Adrenal gland (tissue), 12 donors: ENCODE results near the gene HRG. TPM values are rescaled to one million over a fixed set of nuclear protein-coding genes. Genes with fewer than 3 reads are reported as not detected.

Experiments
- DNase-seq, 7 donors: peaks; one replicate each; pipeline ENCODE4 v3.0.0-alpha.2; 2019 to 2020
- H3K27ac ChIP-seq, 5 donors: fragments of 200-600 bp; sonication (generic) in 4 of 5; 1 replicate in 3 of 5; 2 replicates in 2 of 5; pipeline versions ENCODE4 v1.5.1 to v1.8.0; 2016 to 2020; ENCODE audit warnings: mild to moderate bottlenecking in 1 of 5
- H3K27me3 ChIP-seq: fragments of 200-600 bp; 2 replicates; pipeline ENCODE4 v1.8.0; 2021
- H3K36me3 ChIP-seq, 2 donors: fragments of 200-600 bp; replicated peaks in 1 of 2; 1 replicate in 1 of 2; 2 replicates in 1 of 2; pipeline versions ENCODE4 v1.5.1 to v1.8.0; 2018 to 2022
- H3K4me1 ChIP-seq, 2 donors: fragments of 200-600 bp; replicated peaks in 1 of 2; 1 replicate in 1 of 2; 2 replicates in 1 of 2; pipeline versions ENCODE4 v1.5.1 to v1.8.0; 2018 to 2021
- H3K4me3 ChIP-seq, 4 donors: fragments of 200-600 bp; sonication (generic) in 3 of 4; one replicate each; pipeline ENCODE4 v1.5.1; 2016 to 2018
- H3K9me3 ChIP-seq, 3 donors: fragments of 200-600 bp; sonication (generic) in 1 of 3; replicated peaks in 1 of 3; 1 replicate in 2 of 3; 2 replicates in 1 of 3; pipeline versions ENCODE4 v1.5.1 to v1.8.0; 2016 to 2021
- POLR2A ChIP-seq, 2 donors: fragments of 450-650 bp; IDR thresholded peaks; one replicate each; pipeline ENCODE4 v1.6.1; 2017; ENCODE audit warnings: antibody characterized with exemption in 2 of 2, mild to moderate bottlenecking in 2 of 2, moderate library complexity in 1 of 2
- WGBS, 4 donors: extraction: QIAGEN DNeasy Blood & Tissue Kit in 2 of 4; methylation state at CpG; one replicate each; pipeline versions ENCODE4 v1.1.5 to v1.1.7; 2013 to 2017; 5-methylcytosine and 5-hydroxymethylcytosine counted together
- intact Hi-C, 2 donors: fragments of 100-400 bp; cut with DNase I; formaldehyde crosslinking; loops; one replicate each; pipeline versions ENCODE4 v1.14.1 to v1.15.0; 2022 to 2023
- polyA plus RNA-seq, 3 donors: library from polyadenylated mRNA; stranded (reverse); fragments of 200-250 nt in 2 of 3; fragments of 350-450 nt in 1 of 3; fragmentation: Illumina TruSeq in 1 of 3; extraction: RNeasy Lipid Tissue Mini Kit (QIAGEN cat#74804) in 1 of 3; gene quantifications; one replicate each; pipeline ENCODE4 v1.2.3, GENCODE V29; 2013 to 2014
- total RNA-seq, 9 donors: library from RNA; depleted of rRNA in 4 of 9; stranded (reverse); fragments of >200 nt in 4 of 9; fragments of 120-200 nt in 1 of 9; fragmentation: NEBNext Ultra II Directional in 1 of 9; extraction: Animal tissue kit (Norgen Biotek cat#: 25700) in 1 of 9; gene quantifications; one replicate each; pipeline versions ENCODE4 v1.1.0 to v1.2.4, GENCODE V29; 2013 to 2023
- TF ChIP-seq, protein P1 (sequence below), 6 experiments: fragments of 450-650 bp in 4 of 6; fragments of 200-600 bp in 2 of 6; sonication (generic) in 1 of 6; IDR thresholded peaks; 1 replicate in 5 of 6; 2 replicates in 1 of 6; pipeline versions ENCODE4 v1.5.1 to v1.8.0; 2016 to 2021; ENCODE audit warnings: antibody characterized with exemption in 6 of 6, mild to moderate bottlenecking in 2 of 6, moderate library complexity in 1 of 6
- donor health status: healthy with polysubstance abuse.
- donor health status: Bipolar disorder and iron deficiency.
- donor health status: DM: yes; HTN: yes; CAD: no.
- donor health status: DM: no; HTN: no; CAD: no.
- donor health status: DM: no; HTN: no; CAD: no.
- donor health status: DM: yes; HTN: yes; CAD: no.

HRG gene
- total and polyA plus RNA-seq, 12 donors: 0.14 to 0.26 TPM; not detected in 10

DNA sequence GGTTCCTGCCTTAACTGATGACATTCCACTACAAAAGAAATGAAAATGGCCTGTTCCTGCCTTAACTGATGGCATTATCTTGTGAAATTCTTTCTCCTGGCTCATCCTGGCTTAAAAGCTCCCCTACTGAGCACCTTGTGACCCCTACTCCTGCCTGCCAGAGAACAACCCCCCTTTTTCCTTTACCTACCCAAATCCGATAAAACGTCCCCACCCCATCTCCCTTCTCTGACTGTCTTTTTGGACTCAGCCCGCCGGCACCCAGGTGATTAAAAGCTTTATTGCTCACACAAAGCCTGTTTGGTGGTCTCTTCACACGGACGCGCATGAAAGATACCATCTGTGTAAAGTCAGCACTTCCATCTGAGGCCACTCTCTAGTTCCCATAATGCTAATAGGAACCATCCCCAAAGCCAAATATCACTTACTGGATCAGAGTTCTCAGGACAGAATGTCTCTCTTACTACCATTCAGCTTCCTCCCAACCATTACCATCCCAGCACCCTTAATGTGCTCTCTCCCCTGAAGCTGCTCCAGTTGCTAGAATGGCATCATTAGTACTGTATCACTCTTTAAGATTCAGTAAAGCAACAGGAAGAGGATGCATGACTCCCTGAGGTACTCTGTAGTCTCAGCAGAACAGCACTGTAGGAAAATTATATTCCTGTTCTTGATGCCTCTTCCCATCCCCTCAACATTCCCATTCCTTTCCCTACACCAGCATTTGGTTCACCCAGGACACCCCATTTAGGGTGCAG, 2.3 kb upstream of the HRG start:
- Histone ChIP-seq H3K4me3 (no peak overlapping the region), H3K4me1 (no peaks in the 10 kb centered on the region), H3K27ac (no peak overlapping the region), H3K9me3 (no peaks in the 10 kb centered on the region), H3K27me3 (no peaks in the 10 kb centered on the region), H3K36me3 (no peaks in the 10 kb centered on the region)
- intact Hi-C loops: no loop called here
- no peak for TF ChIP-seq POLR2A (IDR thresholded peaks at IDR 0.05)
- TF ChIP-seq, protein P1, sequence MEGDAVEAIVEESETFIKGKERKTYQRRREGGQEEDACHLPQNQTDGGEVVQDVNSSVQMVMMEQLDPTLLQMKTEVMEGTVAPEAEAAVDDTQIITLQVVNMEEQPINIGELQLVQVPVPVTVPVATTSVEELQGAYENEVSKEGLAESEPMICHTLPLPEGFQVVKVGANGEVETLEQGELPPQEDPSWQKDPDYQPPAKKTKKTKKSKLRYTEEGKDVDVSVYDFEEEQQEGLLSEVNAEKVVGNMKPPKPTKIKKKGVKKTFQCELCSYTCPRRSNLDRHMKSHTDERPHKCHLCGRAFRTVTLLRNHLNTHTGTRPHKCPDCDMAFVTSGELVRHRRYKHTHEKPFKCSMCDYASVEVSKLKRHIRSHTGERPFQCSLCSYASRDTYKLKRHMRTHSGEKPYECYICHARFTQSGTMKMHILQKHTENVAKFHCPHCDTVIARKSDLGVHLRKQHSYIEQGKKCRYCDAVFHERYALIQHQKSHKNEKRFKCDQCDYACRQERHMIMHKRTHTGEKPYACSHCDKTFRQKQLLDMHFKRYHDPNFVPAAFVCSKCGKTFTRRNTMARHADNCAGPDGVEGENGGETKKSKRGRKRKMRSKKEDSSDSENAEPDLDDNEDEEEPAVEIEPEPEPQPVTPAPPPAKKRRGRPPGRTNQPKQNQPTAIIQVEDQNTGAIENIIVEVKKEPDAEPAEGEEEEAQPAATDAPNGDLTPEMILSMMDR (IDR thresholded peaks at IDR 0.05): no peak
- 29 to 41% (median 33%) methylated on average over 7 of the region's 7 CpGs for WGBS, 4 donors
- no peak for DNase-seq

DNA sequence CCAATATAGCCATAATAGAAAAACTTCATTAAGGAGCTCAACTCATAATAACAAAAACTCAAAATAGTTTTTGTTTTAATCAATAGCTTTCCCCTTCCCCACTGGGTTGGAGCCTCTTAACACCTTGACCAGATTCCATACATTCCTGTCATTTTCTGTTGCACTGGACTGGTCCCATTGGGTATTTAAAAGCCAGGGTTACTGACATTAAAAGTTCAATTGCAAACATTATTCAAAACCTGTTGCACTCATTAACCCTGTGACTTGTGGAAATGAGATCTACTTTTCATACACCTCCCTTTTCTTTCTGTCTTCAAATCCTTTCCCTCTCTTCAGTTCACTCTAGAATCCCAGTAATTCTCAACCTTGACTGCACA, 1.7 kb upstream of the HRG start:
- DNase-seq: no peak
- Histone ChIP-seq H3K27ac (no peak overlapping the region), H3K4me1 (no peaks in the 10 kb centered on the region), H3K9me3 (no peaks in the 10 kb centered on the region), H3K36me3 (no peaks in the 10 kb centered on the region), H3K4me3 (no peak overlapping the region), H3K27me3 (no peaks in the 10 kb centered on the region)
- intact Hi-C loops: no loop called here
- TF ChIP-seq POLR2A (IDR thresholded peaks at IDR 0.05): no peak
- TF ChIP-seq, protein P1 (IDR thresholded peaks at IDR 0.05): no peak

DNA sequence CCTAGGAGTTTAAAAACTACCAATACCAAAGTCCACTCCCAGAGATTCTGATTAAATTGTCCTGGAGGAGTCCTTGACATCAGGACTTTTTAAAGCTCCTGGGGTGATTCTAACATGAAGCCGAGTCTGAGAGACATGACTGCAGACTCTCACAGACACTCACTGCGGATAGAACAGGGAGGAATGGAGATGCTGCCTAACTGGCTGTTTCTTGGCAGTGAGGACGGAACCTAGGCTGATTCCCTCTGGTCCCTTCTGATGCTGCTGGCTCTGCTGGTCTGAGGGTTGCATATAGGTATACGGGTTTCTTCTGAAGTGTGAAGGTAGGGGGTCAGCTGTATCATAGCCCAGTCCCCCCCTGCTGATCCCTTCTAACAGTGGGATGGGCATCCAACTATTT, 1.3 kb upstream of the HRG start:
- H3K9me3 ChIP-seq: no peaks in the 10 kb centered on the region
- no peak for DNase-seq
- no peaks in the 10 kb centered on the region for H3K36me3 ChIP-seq
- H3K4me3 ChIP-seq: no peak overlapping the region
- H3K4me1 ChIP-seq: no peaks in the 10 kb centered on the region
- WGBS, 4 donors: 32 to 65% (median 48%) methylated on average over 3 to 4 of the region's 4 CpGs
- TF ChIP-seq POLR2A (IDR thresholded peaks at IDR 0.05): no peak
- TF ChIP-seq, protein P1 (IDR thresholded peaks at IDR 0.05): no peak
- no peaks in the 10 kb centered on the region for H3K27me3 ChIP-seq
- intact Hi-C loops: no loop called here
- H3K27ac ChIP-seq: no peak overlapping the region

DNA sequence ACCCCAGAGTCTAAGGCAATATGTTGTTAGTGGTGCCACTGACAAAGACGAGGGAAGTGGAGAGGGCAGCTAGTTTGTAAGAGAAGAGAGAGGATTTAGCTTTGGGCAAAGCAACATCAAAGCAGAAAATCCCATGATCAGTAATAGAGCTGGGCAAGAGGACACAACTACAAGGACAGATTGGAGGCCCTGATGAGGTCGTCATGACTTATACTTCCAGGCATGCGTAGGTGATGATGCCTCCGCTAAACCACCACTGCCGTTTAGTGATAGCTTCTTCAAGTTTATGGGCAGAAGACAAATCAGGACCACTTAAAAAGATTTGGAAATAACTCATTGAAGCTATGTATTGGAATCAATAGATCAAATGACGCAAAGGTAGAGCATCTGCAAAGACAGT, 2.6 kb downstream of the HRG start:
- 54 to 68% (median 64%) methylated on average over 6 of the region's 6 CpGs for WGBS, 4 donors
- intact Hi-C loops: no loop called here

More for the DNA sequence above, 2.6 kb downstream of the HRG start:
- H3K9me3 ChIP-seq: no peaks in the 10 kb centered on the region
- DNase-seq: no peak
- no peak overlapping the region for H3K4me3 ChIP-seq
- no peak overlapping the region for H3K27ac ChIP-seq
- no peaks in the 10 kb centered on the region for H3K27me3 ChIP-seq
- TF ChIP-seq POLR2A (IDR thresholded peaks at IDR 0.05): no peak
- TF ChIP-seq, protein P1 (IDR thresholded peaks at IDR 0.05): no peak
- no peaks in the 10 kb centered on the region for H3K4me1 ChIP-seq
- H3K36me3 ChIP-seq: no peaks in the 10 kb centered on the region
